ENCODE results near the gene TNS3.

The TNS3 gene

GRCh38 chr7:47301657-47302295 lies 280.1 kb downstream of the TNS3 start:
- H3K4me3 ChIP-seq (ENCODE audit: control insufficient read depth, low read depth, low read length) = no peak overlapping the region
- DNase-seq (ENCODE audit: low read depth) = no peak
- no peak for TF ChIP-seq CTCF (IDR thresholded peaks at IDR 0.05; ENCODE audit: control insufficient read depth, insufficient read depth, low read depth, low read length, missing control alignments)

DNA sequence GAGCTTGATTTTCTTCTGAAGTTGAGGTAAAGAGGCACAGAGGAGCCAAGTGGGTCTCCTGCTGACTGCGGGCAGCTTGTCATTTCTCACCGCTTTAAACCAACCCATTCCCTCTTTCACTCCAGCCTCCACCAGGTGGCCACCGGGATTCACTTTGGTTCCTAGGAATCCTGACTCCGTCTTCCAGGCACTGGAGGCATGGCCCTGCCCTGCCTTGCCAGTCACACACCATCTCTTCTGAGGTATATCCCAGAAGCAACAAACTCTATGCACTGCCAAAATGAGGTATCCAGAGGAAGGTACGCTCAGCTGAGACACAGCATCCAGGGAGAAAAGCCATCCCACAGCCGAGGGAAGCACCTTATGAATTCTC lies 280.8 kb downstream of the TNS3 start:
- no peak overlapping the region for H3K4me3 ChIP-seq (ENCODE audit: control insufficient read depth, low read depth, low read length)
- no peak for DNase-seq (ENCODE audit: low read depth)
- TF ChIP-seq CTCF (IDR thresholded peaks at IDR 0.05; ENCODE audit: control insufficient read depth, insufficient read depth, low read depth, low read length, missing control alignments) = no peak

- no peak for TF ChIP-seq CTCF (IDR thresholded peaks at IDR 0.05; ENCODE audit: control insufficient read depth, insufficient read depth, low read depth, low read length, missing control alignments)
- H3K4me3 ChIP-seq (ENCODE audit: control insufficient read depth, low read depth, low read length) = no peak overlapping the region
- no peak for DNase-seq (ENCODE audit: low read depth)
Observed at GRCh38 chr7:47300472-47301104, 281.3 kb downstream of the TNS3 start.

DNA sequence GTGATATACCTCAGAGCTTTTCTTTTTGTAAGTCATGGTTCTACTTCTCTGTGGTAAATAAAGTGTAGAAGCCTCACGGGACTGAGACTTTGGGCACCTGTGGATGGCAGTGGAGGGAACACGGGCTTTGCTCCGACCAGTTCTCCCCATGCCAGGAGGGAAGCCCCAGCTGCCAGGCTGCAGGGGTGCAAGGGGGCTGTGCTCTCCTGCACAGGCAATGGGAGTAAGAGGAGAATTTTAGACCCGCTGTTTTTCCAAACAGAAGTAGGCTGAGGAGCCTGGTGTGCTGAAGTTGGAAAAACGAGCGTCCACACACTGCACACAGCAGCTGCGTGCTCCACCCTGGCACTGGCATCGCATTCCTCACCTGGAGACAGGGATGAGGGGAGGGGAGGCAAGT lies 282.4 kb downstream of the TNS3 start:
- TF ChIP-seq CTCF (IDR thresholded peaks at IDR 0.05; ENCODE audit: control insufficient read depth, insufficient read depth, low read depth, low read length, missing control alignments) = no peak
- no peak overlapping the region for H3K4me3 ChIP-seq (ENCODE audit: control insufficient read depth, low read depth, low read length)
- no peak for DNase-seq (ENCODE audit: low read depth)

DNA sequence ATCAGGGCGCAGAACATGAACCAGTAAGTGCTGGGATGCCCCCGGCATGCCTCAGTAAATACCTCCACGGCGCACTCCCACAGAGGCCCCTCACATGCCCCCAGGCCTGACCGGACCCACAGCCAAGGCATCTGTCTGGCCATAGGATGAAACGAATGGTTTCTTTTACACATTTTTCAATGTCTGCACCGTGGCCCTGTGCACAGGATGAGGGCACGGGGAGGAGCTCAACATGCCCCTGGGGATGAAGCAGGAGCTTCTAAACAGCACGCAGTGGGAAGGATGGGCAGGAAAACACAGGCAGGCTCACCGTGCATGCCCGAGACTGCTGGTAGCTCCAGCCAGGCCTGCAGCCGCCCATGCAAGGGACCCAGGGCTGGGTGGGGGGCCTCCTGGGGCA lies 283.3 kb downstream of the TNS3 start:
- no peak overlapping the region for H3K4me3 ChIP-seq (ENCODE audit: control insufficient read depth, low read depth, low read length)
- TF ChIP-seq CTCF (IDR thresholded peaks at IDR 0.05; ENCODE audit: control insufficient read depth, insufficient read depth, low read depth, low read length, missing control alignments) = no peak
- no peak for DNase-seq (ENCODE audit: low read depth)

GRCh38 chr7:47297120-47297519 lies 284.8 kb downstream of the TNS3 start:
- DNase-seq (ENCODE audit: low read depth) = no peak
- TF ChIP-seq CTCF (IDR thresholded peaks at IDR 0.05; ENCODE audit: control insufficient read depth, insufficient read depth, low read depth, low read length, missing control alignments) = no peak
- H3K4me3 ChIP-seq (ENCODE audit: control insufficient read depth, low read depth, low read length) = no peak overlapping the region
